Spleen (tissue), 11 donors: ENCODE data around the gene NHLH2. TPM values are rescaled to one million over a fixed set of nuclear protein-coding genes. Genes with fewer than 3 reads are reported as not detected.

Experiments
- DNase-seq: peaks from one replicate; pipeline ENCODE4 v3.0.0-alpha.2; 2020
- H3K27ac ChIP-seq, 8 donors: fragments of 200-600 bp; sonication (generic) in 7 of 8; 1 replicate in 4 of 8; 2 replicates in 4 of 8; pipeline versions ENCODE4 v1.5.0 to v1.8.0; 2016 to 2021; ENCODE audit warnings: inconsistent platforms in 4 of 8, mild to moderate bottlenecking in 4 of 8, moderate library complexity in 1 of 8
- H3K27me3 ChIP-seq, 7 donors: fragments of 200-600 bp; sonication (generic) in 6 of 7; replicated peaks in 1 of 7; 1 replicate in 4 of 7; 2 replicates in 3 of 7; pipeline versions ENCODE4 v1.5.0 to v1.8.0; 2016 to 2021; ENCODE audit warnings: inconsistent platforms in 3 of 7, mild to moderate bottlenecking in 1 of 7
- H3K36me3 ChIP-seq, 6 donors: fragments of 200-600 bp; sonication (generic) in 5 of 6; 1 replicate in 4 of 6; 2 replicates in 2 of 6; pipeline versions ENCODE4 v1.5.0 to v1.8.0; 2016 to 2021; ENCODE audit warnings: inconsistent platforms in 2 of 6
- H3K4me1 ChIP-seq, 6 donors: fragments of 200-600 bp; sonication (generic) in 5 of 6; 1 replicate in 3 of 6; 2 replicates in 3 of 6; pipeline versions ENCODE4 v1.5.0 to v1.8.0; 2016 to 2021; ENCODE audit warnings: inconsistent platforms in 3 of 6
- H3K4me3 ChIP-seq, 8 donors: fragments of 200-600 bp; sonication (generic) in 7 of 8; 1 replicate in 4 of 8; 2 replicates in 4 of 8; pipeline versions ENCODE4 v1.5.0 to v1.8.0; 2016 to 2021; ENCODE audit warnings: inconsistent platforms in 4 of 8, mild to moderate bottlenecking in 4 of 8, moderate library complexity in 2 of 8
- H3K9me3 ChIP-seq, 8 donors: fragments of 200-600 bp; sonication (generic) in 7 of 8; 1 replicate in 4 of 8; 2 replicates in 4 of 8; pipeline versions ENCODE4 v1.5.0 to v1.8.0; 2016 to 2021; ENCODE audit warnings: inconsistent platforms in 4 of 8
- CTCF ChIP-seq, 11 experiments: fragments of 200-600 bp in 7 of 11; fragments of 450-650 bp in 4 of 11; sonication (generic) in 4 of 11; IDR thresholded peaks in 8 of 11; conservative IDR thresholded peaks in 3 of 11; 1 replicate in 7 of 11; 2 replicates in 4 of 11; pipeline versions ENCODE4 v1.4.0 to v1.8.0; 2016 to 2021; ENCODE audit warnings: antibody characterized with exemption in 11 of 11, inconsistent platforms in 4 of 11, mild to moderate bottlenecking in 1 of 11
- POLR2A ChIP-seq, 3 donors: fragments of 450-650 bp; IDR thresholded peaks; one replicate each; pipeline ENCODE4 v1.5.1; 2017; ENCODE audit warnings: antibody characterized with exemption in 3 of 3, mild to moderate bottlenecking in 1 of 3
- POLR2AphosphoS5 ChIP-seq, 3 donors: sonication (generic); formaldehyde crosslinking; IDR thresholded peaks; one replicate each; pipeline ENCODE4 v1.5.1; 2017; ENCODE audit warnings: antibody characterized with exemption in 3 of 3
- WGBS, 5 donors: extraction: QIAGEN DNeasy Blood & Tissue Kit in 3 of 5; methylation state at CpG; one replicate each; pipeline versions ENCODE4 v1.1.5 to v1.1.7; 2013 to 2018; 5-methylcytosine and 5-hydroxymethylcytosine counted together
- intact Hi-C: fragments of 100-400 bp; cut with DNase I; formaldehyde crosslinking; loops from one replicate; pipeline ENCODE4 v1.15.0; 2023; ENCODE audit warnings: low total_unique reads
- polyA plus RNA-seq, 3 donors: library from polyadenylated mRNA; stranded (reverse); fragments of 200-250 nt; gene quantifications; one replicate each; pipeline ENCODE4 v1.2.1, GENCODE V29; 2013
- total RNA-seq, 7 donors: library from RNA; depleted of rRNA in 3 of 7; stranded (reverse); fragments of >200 nt in 3 of 7; fragmentation: NEBNext Ultra II Directional in 4 of 7; extraction: Animal tissue kit (Norgen Biotek cat#: 25700) in 4 of 7; gene quantifications; one replicate each; pipeline versions ENCODE4 v1.1.0 to v1.2.1, GENCODE V29; 2016 to 2021
- donor health status: healthy with polysubstance abuse.
- donor health status: DM: no; HTN: no; CAD: no; lungs with moderate emphysema.
- donor health status: DM: no; HTN: no; CAD: no.
- donor health status: Bipolar disorder and iron deficiency.
- donor health status: healthy.
- donor health status: DM: no; HTN: no; CAD: no.
- donor health status: DM: yes; HTN: yes; CAD: no.

Gene NHLH2
- total and polyA plus RNA-seq, 10 donors = not detected

GRCh38 chr1:115826628-115827027 lies 14.3 kb downstream of the NHLH2 start:
- WGBS, 5 donors = 33 to 60% (median 43%) methylated on average over 3 of the region's 3 CpGs
- no peak for DNase-seq
- H3K36me3 ChIP-seq = no peaks in the 10 kb centered on the region
- no peak overlapping the region for H3K27ac ChIP-seq
- H3K4me3 ChIP-seq = no peak overlapping the region
- peaks cover 0 to 21% (median 14%) of the 10 kb centered on the region in 6 donors for H3K4me1 ChIP-seq
- peaks cover 0 to 59% (median 15%) of the 10 kb centered on the region in 7 donors for H3K27me3 ChIP-seq
- TF ChIP-seq POLR2A (IDR thresholded peaks at IDR 0.05) = no peak
- TF ChIP-seq POLR2AphosphoS5 (IDR thresholded peaks at IDR 0.05) = no peak
- no peak for TF ChIP-seq CTCF (IDR thresholded peaks at IDR 0.05 in 8 of 11, conservative IDR thresholded peaks at IDR 0.05 in 3 of 11)
- intact Hi-C loops = no loop called here
- peaks cover 0 to 13% (median 2%) of the 10 kb centered on the region in 8 donors for H3K9me3 ChIP-seq

- Histone ChIP-seq H3K27ac (no peak overlapping the region), H3K9me3 (peaks cover 0 to 13% (median 2%) of the 10 kb centered on the region in 8 donors), H3K4me3 (no peak overlapping the region), H3K36me3 (no peaks in the 10 kb centered on the region), H3K27me3 (peaks cover 0 to 21% (median 4%) of the 10 kb centered on the region in 7 donors), H3K4me1 (no peaks in the 10 kb centered on the region)
- TF ChIP-seq CTCF (IDR thresholded peaks at IDR 0.05 in 8 of 11, conservative IDR thresholded peaks at IDR 0.05 in 3 of 11) = no peak
- TF ChIP-seq POLR2A (IDR thresholded peaks at IDR 0.05) = no peak
- no peak for TF ChIP-seq POLR2AphosphoS5 (IDR thresholded peaks at IDR 0.05)
- intact Hi-C loops = no loop called here
- DNase-seq = no peak
Observed at GRCh38 chr1:115822117-115822516, 18.8 kb downstream of the NHLH2 start.

GRCh38 chr1:115815694-115816093 lies 25.2 kb downstream of the NHLH2 start:
- Histone ChIP-seq H3K4me3 (no peak overlapping the region), H3K9me3 (peaks cover 0 to 8% (median 0%) of the 10 kb centered on the region in 8 donors), H3K4me1 (no peaks in the 10 kb centered on the region), H3K36me3 (no peaks in the 10 kb centered on the region), H3K27me3 (no peaks in the 10 kb centered on the region), H3K27ac (no peak overlapping the region)
- TF ChIP-seq POLR2A (IDR thresholded peaks at IDR 0.05) (no peak), CTCF (IDR thresholded peaks at IDR 0.05 in 8 of 11, conservative IDR thresholded peaks at IDR 0.05 in 3 of 11) (no peak), POLR2AphosphoS5 (IDR thresholded peaks at IDR 0.05) (no peak)
- DNase-seq = no peak
- intact Hi-C loops = no loop called here
- WGBS, 5 donors = 57 to 86% (median 79%) methylated on average over 3 of the region's 3 CpGs

GRCh38 chr1:115814685-115815398 lies 26.1 kb downstream of the NHLH2 start:
- H3K27ac ChIP-seq = no peak overlapping the region
- H3K36me3 ChIP-seq = no peaks in the 10 kb centered on the region
- no peaks in the 10 kb centered on the region for H3K27me3 ChIP-seq
- intact Hi-C loops = no loop called here
- 61 to 92% (median 78%) methylated on average over 3 to 4 of the region's 4 CpGs for WGBS, 5 donors
- DNase-seq = no peak
- peaks cover 0 to under 1% (median 0%) of the 10 kb centered on the region in 6 donors for H3K4me1 ChIP-seq
- peaks cover 0 to 8% (median 0%) of the 10 kb centered on the region in 8 donors for H3K9me3 ChIP-seq
- TF ChIP-seq CTCF (IDR thresholded peaks at IDR 0.05 in 8 of 11, conservative IDR thresholded peaks at IDR 0.05 in 3 of 11) (no peak), POLR2AphosphoS5 (IDR thresholded peaks at IDR 0.05) (no peak), POLR2A (IDR thresholded peaks at IDR 0.05) (no peak)
- no peak overlapping the region for H3K4me3 ChIP-seq
